ENCODE measurements around the gene DDX10. TPM values are rescaled to one million over a fixed set of nuclear protein-coding genes. Genes with fewer than 3 reads are reported as not detected.

Gene DDX10
- total RNA-seq, 1 donor from 2014 or later: 18.3 TPM

- no peak overlapping the region for H3K27ac ChIP-seq
- DNase-seq: no peak
- H3K27me3 ChIP-seq: no peaks in the 10 kb centered on the region
- H3K36me3 ChIP-seq: peaks cover 4% of the 10 kb centered on the region
- no peak for TF ChIP-seq CTCF (IDR thresholded peaks at IDR 0.05)
- H3K4me3 ChIP-seq: no peak overlapping the region
- intact Hi-C loops (cut with DNase I): no loop called here
- peaks cover 20% of the 10 kb centered on the region for H3K4me1 ChIP-seq
- H3K9me3 ChIP-seq: no peaks in the 10 kb centered on the region
- ATAC-seq: no peak
Observed at GRCh38 chr11:108670451-108670850, 5.6 kb downstream of the DDX10 start.

GRCh38 chr11:108672113-108672512, 7.2 kb downstream of the DDX10 start:
- Histone ChIP-seq H3K27me3 (no peaks in the 10 kb centered on the region), H3K4me3 (no peak overlapping the region), H3K36me3 (peaks cover 21% of the 10 kb centered on the region), H3K9me3 (no peaks in the 10 kb centered on the region), H3K27ac (no peak overlapping the region), H3K4me1 (peaks cover 4% of the 10 kb centered on the region)
- DNase-seq (no peak), ATAC-seq (peak; percentile 31)
- intact Hi-C loops (cut with DNase I): no loop called here
- no peak for TF ChIP-seq CTCF (IDR thresholded peaks at IDR 0.05)

GRCh38 chr11:108672786-108673185, 7.9 kb downstream of the DDX10 start:
- ATAC-seq (no peak), DNase-seq (no peak)
- Histone ChIP-seq H3K27ac (no peak overlapping the region), H3K4me1 (peaks cover 4% of the 10 kb centered on the region), H3K36me3 (peaks cover 27% of the 10 kb centered on the region), H3K27me3 (no peaks in the 10 kb centered on the region), H3K4me3 (no peak overlapping the region), H3K9me3 (no peaks in the 10 kb centered on the region)
- intact Hi-C loops (cut with DNase I): no loop called here
- TF ChIP-seq CTCF (IDR thresholded peaks at IDR 0.05): no peak

- no peaks in the 10 kb centered on the region for H3K9me3 ChIP-seq
- peaks cover 70% of the 10 kb centered on the region for H3K36me3 ChIP-seq
- DNase-seq (no peak), ATAC-seq (no peak)
- no peak overlapping the region for H3K27ac ChIP-seq
- no peak for TF ChIP-seq CTCF (IDR thresholded peaks at IDR 0.05)
- intact Hi-C loops (cut with DNase I): no loop called here
- no peak overlapping the region for H3K4me3 ChIP-seq
- H3K27me3 ChIP-seq: no peaks in the 10 kb centered on the region
- H3K4me1 ChIP-seq: no peaks in the 10 kb centered on the region
Observed at GRCh38 chr11:108679045-108679444, 14.2 kb downstream of the DDX10 start.

GRCh38 chr11:108680271-108680670, 15.4 kb downstream of the DDX10 start:
- TF ChIP-seq CTCF (IDR thresholded peaks at IDR 0.05): no peak
- no peak overlapping the region for H3K4me3 ChIP-seq
- peaks cover 68% of the 10 kb centered on the region for H3K36me3 ChIP-seq
- H3K27ac ChIP-seq: no peak overlapping the region
- no peaks in the 10 kb centered on the region for H3K9me3 ChIP-seq
- H3K4me1 ChIP-seq: no peaks in the 10 kb centered on the region
- no peak for ATAC-seq
- H3K27me3 ChIP-seq: no peaks in the 10 kb centered on the region
- DNase-seq: no peak
- intact Hi-C loops (cut with DNase I): no loop called here

Measured in upper lobe of right lung (tissue), 1 donor.